ENCODE data around the gene LYZL1.

The LYZL1 gene

GRCh38 chr10:29344073-29344820 is 55.4 kb downstream of the LYZL1 start:
- peak; percentile 2 for DNase-seq (ENCODE audit: low read depth)
- H3K4me3 ChIP-seq (ENCODE audit: low read length), result no peak overlapping the region
- TF ChIP-seq CTCF (IDR thresholded peaks at IDR 0.05; ENCODE audit: insufficient read depth, low read depth, low read length, missing control alignments), result no peak

DNA sequence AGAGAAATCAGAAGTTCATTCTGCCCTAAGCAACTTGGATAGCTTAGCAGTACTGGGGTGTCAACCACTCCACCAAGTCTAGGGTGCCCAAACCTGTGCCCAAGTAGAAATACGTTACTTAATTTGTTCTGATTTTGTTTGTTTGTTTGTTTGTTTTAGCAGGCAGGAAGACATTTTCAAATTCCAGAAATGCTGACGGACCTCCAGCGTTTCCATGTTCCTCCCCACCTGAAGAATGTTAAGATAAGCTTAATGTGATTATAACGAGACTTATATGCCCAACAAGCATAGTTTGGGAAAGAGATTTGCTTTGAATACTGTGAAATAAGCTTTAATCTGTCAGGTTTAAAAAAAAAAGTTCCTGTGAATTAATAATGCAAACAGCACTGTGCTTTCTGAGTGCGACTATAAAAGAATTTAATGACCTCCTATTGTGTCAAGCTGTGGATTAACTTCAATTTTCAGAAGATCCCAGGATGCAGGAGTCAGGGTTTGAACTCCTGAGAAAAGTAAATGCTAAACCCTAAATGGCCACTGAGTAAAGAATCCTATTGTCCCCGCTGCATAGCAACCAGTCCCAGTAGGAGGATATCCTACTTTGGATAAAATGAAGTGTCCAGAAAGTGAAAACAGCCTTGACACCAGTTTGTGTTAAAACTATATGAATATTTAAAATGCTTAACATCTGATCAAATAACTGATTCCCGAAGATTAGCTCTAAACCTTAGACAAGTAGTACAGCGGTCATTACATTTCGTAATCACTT is 56.5 kb downstream of the LYZL1 start:
- DNase-seq (ENCODE audit: low read depth), result no peak
- no peak overlapping the region for H3K4me3 ChIP-seq (ENCODE audit: low read length)
- no peak for TF ChIP-seq CTCF (IDR thresholded peaks at IDR 0.05; ENCODE audit: insufficient read depth, low read depth, low read length, missing control alignments)

DNA sequence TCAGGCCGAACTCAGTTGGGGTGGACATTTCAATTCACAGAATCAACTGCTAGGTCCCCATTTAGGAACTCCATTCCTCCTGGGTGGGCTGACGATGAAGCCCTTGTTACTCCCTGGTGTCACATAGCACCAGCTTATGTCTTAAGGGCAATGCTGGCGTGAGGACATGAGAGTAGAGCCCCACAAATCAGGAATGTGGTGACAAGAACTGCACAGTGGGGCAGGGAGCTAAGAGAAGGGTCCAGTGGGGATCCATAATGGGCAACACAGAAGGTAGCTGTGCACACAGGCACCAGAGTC is 57.0 kb downstream of the LYZL1 start:
- no peak for TF ChIP-seq CTCF (IDR thresholded peaks at IDR 0.05; ENCODE audit: insufficient read depth, low read depth, low read length, missing control alignments)
- no peak for DNase-seq (ENCODE audit: low read depth)
- no peak overlapping the region for H3K4me3 ChIP-seq (ENCODE audit: low read length)

GRCh38 chr10:29346296-29347001 is 57.6 kb downstream of the LYZL1 start:
- H3K4me3 ChIP-seq (ENCODE audit: low read length), result no peak overlapping the region
- no peak for TF ChIP-seq CTCF (IDR thresholded peaks at IDR 0.05; ENCODE audit: insufficient read depth, low read depth, low read length, missing control alignments)
- DNase-seq (ENCODE audit: low read depth), result no peak

- TF ChIP-seq CTCF (IDR thresholded peaks at IDR 0.05; ENCODE audit: insufficient read depth, low read depth, low read length, missing control alignments), result no peak
- no peak for DNase-seq (ENCODE audit: low read depth)
- H3K4me3 ChIP-seq (ENCODE audit: low read length), result no peak overlapping the region
Measured at GRCh38 chr10:29348836-29349235, 60.0 kb downstream of the LYZL1 start.

- no peak overlapping the region for H3K4me3 ChIP-seq (ENCODE audit: low read length)
- no peak for DNase-seq (ENCODE audit: low read depth)
- TF ChIP-seq CTCF (IDR thresholded peaks at IDR 0.05; ENCODE audit: insufficient read depth, low read depth, low read length, missing control alignments), result no peak
Measured at GRCh38 chr10:29353305-29353704, 64.4 kb downstream of the LYZL1 start.

Data from epithelial cell of esophagus (primary cell).